ENCODE results near the gene KLK12.

DNA sequence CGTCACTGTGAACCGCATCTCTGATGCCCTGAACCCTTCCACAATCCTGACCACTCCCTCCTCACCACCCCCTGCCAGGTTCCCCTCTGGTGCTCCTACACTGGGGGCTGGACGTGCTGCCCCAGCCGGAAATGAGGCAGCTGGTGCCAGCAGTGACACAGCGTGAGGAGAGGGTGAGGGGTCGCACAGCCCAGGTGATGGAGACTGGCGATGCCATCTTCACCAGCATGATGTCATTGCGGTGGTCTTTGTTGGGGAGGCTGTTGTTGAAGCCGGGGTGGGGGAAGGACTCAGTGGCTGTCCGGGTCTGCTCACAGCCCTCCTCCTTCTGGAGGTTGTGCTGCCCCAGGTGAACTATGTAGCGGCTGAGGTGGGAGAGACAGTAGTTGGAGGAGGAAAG lies 10.9 kb downstream of the KLK12 start:
- TF ChIP-seq, protein P1, sequence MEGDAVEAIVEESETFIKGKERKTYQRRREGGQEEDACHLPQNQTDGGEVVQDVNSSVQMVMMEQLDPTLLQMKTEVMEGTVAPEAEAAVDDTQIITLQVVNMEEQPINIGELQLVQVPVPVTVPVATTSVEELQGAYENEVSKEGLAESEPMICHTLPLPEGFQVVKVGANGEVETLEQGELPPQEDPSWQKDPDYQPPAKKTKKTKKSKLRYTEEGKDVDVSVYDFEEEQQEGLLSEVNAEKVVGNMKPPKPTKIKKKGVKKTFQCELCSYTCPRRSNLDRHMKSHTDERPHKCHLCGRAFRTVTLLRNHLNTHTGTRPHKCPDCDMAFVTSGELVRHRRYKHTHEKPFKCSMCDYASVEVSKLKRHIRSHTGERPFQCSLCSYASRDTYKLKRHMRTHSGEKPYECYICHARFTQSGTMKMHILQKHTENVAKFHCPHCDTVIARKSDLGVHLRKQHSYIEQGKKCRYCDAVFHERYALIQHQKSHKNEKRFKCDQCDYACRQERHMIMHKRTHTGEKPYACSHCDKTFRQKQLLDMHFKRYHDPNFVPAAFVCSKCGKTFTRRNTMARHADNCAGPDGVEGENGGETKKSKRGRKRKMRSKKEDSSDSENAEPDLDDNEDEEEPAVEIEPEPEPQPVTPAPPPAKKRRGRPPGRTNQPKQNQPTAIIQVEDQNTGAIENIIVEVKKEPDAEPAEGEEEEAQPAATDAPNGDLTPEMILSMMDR (IDR thresholded peaks at IDR 0.05) = no peak
- TF ChIP-seq POLR2A (IDR thresholded peaks at IDR 0.05) = no peak

Measured in right lobe of liver (tissue), 4 donors.